GM12874 (cell line): Measurements from ENCODE around the gene SPATA1.
A peak's percentile ranks its signal among the peaks of the same experiment; 100 is the strongest.

Experiments used
- CTCF ChIP-seq: IDR thresholded peaks from 2 replicates; pipeline ENCODE4 v1.5.1; 2011; ENCODE audit warnings: low read depth, mild to moderate bottlenecking, control low read depth, low read length, moderate library complexity; ENCODE audit not compliant: insufficient read depth

Gene SPATA1

GRCh38 chr1:84510668-84511067, 4.5 kb downstream of the SPATA1 start:
- no peak for TF ChIP-seq CTCF

GRCh38 chr1:84524590-84524989, 18.4 kb downstream of the SPATA1 start:
- no peak for TF ChIP-seq CTCF

GRCh38 chr1:84525779-84526178, 19.6 kb downstream of the SPATA1 start:
- TF ChIP-seq CTCF: no peak

GRCh38 chr1:84538599-84538998, 32.4 kb downstream of the SPATA1 start:
- no peak for TF ChIP-seq CTCF

GRCh38 chr1:84539972-84540371, 33.8 kb downstream of the SPATA1 start:
- no peak for TF ChIP-seq CTCF

GRCh38 chr1:84540759-84541158, 34.6 kb downstream of the SPATA1 start:
- no peak for TF ChIP-seq CTCF

GRCh38 chr1:84541679-84542078, 35.5 kb downstream of the SPATA1 start:
- TF ChIP-seq CTCF: 0 out of 2 replicates have a peak, but pooled peaks have one; percentile 11

GRCh38 chr1:84550826-84551225, 44.6 kb downstream of the SPATA1 start:
- no peak for TF ChIP-seq CTCF
